Nephron progenitor cell (in vitro differentiated cells): Measurements from ENCODE around the gene TBCEL.
"Not testable (repeated sequence)": the region's sequence is repeated elsewhere in the genome, so short reads cannot be mapped to it uniquely, and the experiment has no call there.

Source experiments
- DNase-seq: peaks from one replicate; pipeline ENCODE4 v3.0.0; 2021
- H3K27ac Mint-ChIP-seq: 2 replicates; pipeline ENCODE4 v1.8.0; 2021; ENCODE audit warnings: mild to moderate bottlenecking, moderate library complexity, mixed read lengths
- H3K27me3 Mint-ChIP-seq: 2 replicates; pipeline ENCODE4 v1.8.0; 2021; ENCODE audit warnings: mild to moderate bottlenecking, low read depth, mixed read lengths; ENCODE audit not compliant: poor library complexity
- H3K36me3 Mint-ChIP-seq: 2 replicates; pipeline ENCODE4 v1.8.0; 2021; ENCODE audit warnings: low read depth, mixed read lengths
- H3K4me1 Mint-ChIP-seq: 2 replicates; pipeline ENCODE4 v1.8.0; 2021; ENCODE audit warnings: mixed read lengths
- H3K4me3 Mint-ChIP-seq: 2 replicates; pipeline ENCODE4 v1.8.0; 2021; ENCODE audit warnings: mild to moderate bottlenecking, moderate library complexity, mixed read lengths
- H3K9me3 Mint-ChIP-seq: 2 replicates; pipeline ENCODE4 v1.8.0; 2021; ENCODE audit warnings: mild to moderate bottlenecking, moderate library complexity, mixed read lengths
- CTCF ChIP-seq: fragments of 200-600 bp; sonication (generic); IDR thresholded peaks from 2 replicates; pipeline ENCODE4 v1.5.0; 2021; ENCODE audit warnings: antibody characterized with exemption

TBCEL gene

GRCh38 chr11:121018746-121019145 is 5.2 kb upstream of the TBCEL start:
- H3K36me3 Mint-ChIP-seq, result no peaks in the 10 kb centered on the region
- H3K4me3 Mint-ChIP-seq, result no peak overlapping the region
- H3K9me3 Mint-ChIP-seq, result peaks cover 3% of the 10 kb centered on the region
- H3K27ac Mint-ChIP-seq, result no peak overlapping the region
- peaks cover 9% of the 10 kb centered on the region for H3K4me1 Mint-ChIP-seq
- no peak for TF ChIP-seq CTCF
- H3K27me3 Mint-ChIP-seq, result peaks cover 18% of the 10 kb centered on the region
- no peak for DNase-seq

GRCh38 chr11:121021718-121022117 is 2.2 kb upstream of the TBCEL start:
- H3K4me3 Mint-ChIP-seq, H3K27ac Mint-ChIP-seq, DNase-seq, H3K36me3 Mint-ChIP-seq, H3K9me3 Mint-ChIP-seq: not testable (repeated sequence)
- peaks cover 12% of the 10 kb centered on the region for H3K27me3 Mint-ChIP-seq
- peaks cover 26% of the 10 kb centered on the region for H3K4me1 Mint-ChIP-seq

GRCh38 chr11:121024989-121025388 is 1.1 kb downstream of the TBCEL start:
- peak overlapping the region; percentile 90 for H3K4me3 Mint-ChIP-seq
- peak overlapping the region; percentile 63 for H3K27ac Mint-ChIP-seq
- peaks cover 3% of the 10 kb centered on the region for H3K9me3 Mint-ChIP-seq
- TF ChIP-seq CTCF, result no peak
- H3K4me1 Mint-ChIP-seq, result peaks cover 26% of the 10 kb centered on the region
- no peaks in the 10 kb centered on the region for H3K27me3 Mint-ChIP-seq
- no peak for DNase-seq
- no peaks in the 10 kb centered on the region for H3K36me3 Mint-ChIP-seq

GRCh38 chr11:121029153-121029552 is 5.3 kb downstream of the TBCEL start:
- no peak for DNase-seq
- Mint-ChIP-seq H3K27me3 (no peaks in the 10 kb centered on the region), H3K9me3 (no peaks in the 10 kb centered on the region), H3K27ac (peak overlapping the region; percentile 0), H3K36me3 (no peaks in the 10 kb centered on the region), H3K4me1 (peaks cover 17% of the 10 kb centered on the region), H3K4me3 (no peak overlapping the region)
- no peak for TF ChIP-seq CTCF

GRCh38 chr11:121029813-121030445 is 6.0 kb downstream of the TBCEL start:
- H3K9me3 Mint-ChIP-seq, result no peaks in the 10 kb centered on the region
- no peaks in the 10 kb centered on the region for H3K36me3 Mint-ChIP-seq
- no peak for TF ChIP-seq CTCF
- H3K4me1 Mint-ChIP-seq, result peaks cover 10% of the 10 kb centered on the region
- no peak for DNase-seq
- H3K4me3 Mint-ChIP-seq, result no peak overlapping the region
- H3K27me3 Mint-ChIP-seq, result no peaks in the 10 kb centered on the region
- peak overlapping the region; percentile 50 for H3K27ac Mint-ChIP-seq

GRCh38 chr11:121031167-121031566 is 7.3 kb downstream of the TBCEL start:
- DNase-seq, result no peak
- no peaks in the 10 kb centered on the region for H3K36me3 Mint-ChIP-seq
- H3K4me3 Mint-ChIP-seq, result no peak overlapping the region
- no peaks in the 10 kb centered on the region for H3K9me3 Mint-ChIP-seq
- TF ChIP-seq CTCF, result no peak
- peaks cover 7% of the 10 kb centered on the region for H3K4me1 Mint-ChIP-seq
- H3K27ac Mint-ChIP-seq, result no peak overlapping the region
- H3K27me3 Mint-ChIP-seq, result no peaks in the 10 kb centered on the region

GRCh38 chr11:121031648-121032047 is 7.7 kb downstream of the TBCEL start:
- H3K9me3 Mint-ChIP-seq, H3K4me1 Mint-ChIP-seq, H3K27me3 Mint-ChIP-seq, DNase-seq, H3K27ac Mint-ChIP-seq, H3K4me3 Mint-ChIP-seq, H3K36me3 Mint-ChIP-seq: not testable (repeated sequence)
